KOPT-K1 (cell line): ENCODE results near the gene PAK1IP1.
"Not testable (repeated sequence)": the region's sequence is repeated elsewhere in the genome, so short reads cannot be mapped to it uniquely, and the experiment has no call there.

Experiments used
- H3K27ac ChIP-seq: fragments of 200-600 bp; sonication (generic); 2 replicates; pipeline ENCODE4 v1.5.1; 2016; ENCODE audit warnings: antibody characterized with exemption, mild to moderate bottlenecking, low read depth, low read length; ENCODE audit not compliant: poor library complexity, severe bottlenecking
- H3K36me3 ChIP-seq: fragments of 200-600 bp; sonication (generic); 2 replicates; pipeline ENCODE4 v1.5.1; 2017; ENCODE audit warnings: antibody characterized with exemption, mild to moderate bottlenecking, low read length, moderate library complexity; ENCODE audit not compliant: insufficient read depth
- H3K9me3 ChIP-seq: fragments of 200-600 bp; sonication (generic); 2 replicates; pipeline ENCODE4 v1.5.1; 2017; ENCODE audit warnings: antibody characterized with exemption, low read length, mild to moderate bottlenecking; ENCODE audit not compliant: insufficient read depth, poor library complexity, severe bottlenecking

PAK1IP1 gene

DNA sequence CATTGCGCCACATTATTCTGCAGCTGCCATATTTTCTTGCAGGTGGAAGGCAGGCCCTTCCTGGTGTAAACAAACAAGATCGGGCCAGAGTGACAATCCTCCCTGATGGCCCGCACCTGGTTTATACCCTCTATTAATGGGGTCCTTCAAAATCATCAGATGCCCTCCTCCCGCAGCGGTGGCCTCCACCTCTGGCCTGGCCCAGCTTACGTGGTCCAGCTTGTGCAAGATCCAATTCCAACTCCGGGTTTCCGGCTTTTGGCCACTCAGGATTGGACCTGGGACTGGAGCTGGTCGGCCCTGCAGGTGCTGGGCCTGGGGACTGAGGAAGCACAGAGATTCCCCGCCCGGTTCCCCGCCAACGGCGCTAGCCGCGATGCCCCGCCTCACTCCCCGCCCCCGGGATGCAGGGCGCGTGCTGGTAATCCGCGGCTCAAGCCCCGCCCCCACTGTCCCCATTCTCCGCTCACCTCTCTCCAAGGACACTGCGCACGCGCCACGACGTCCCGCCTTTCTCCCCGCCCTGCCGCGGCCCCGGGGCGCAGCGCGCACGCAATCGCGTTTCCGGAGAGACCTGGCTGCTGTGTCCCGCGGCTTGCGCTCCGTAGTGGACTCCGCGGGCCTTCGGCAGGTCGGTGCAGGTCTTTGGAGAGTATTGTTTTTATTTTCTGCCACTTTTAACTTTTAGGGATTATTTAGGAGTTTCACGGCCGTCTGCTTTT, 52.6 kb downstream of the PAK1IP1 start, which contains the start of gene TMEM14B:
TSS of gene TMEM14B (plus strand) at position 555 of the 722 bp plus-strand sequence. CDS start 1,441 bp downstream, outside the sequence.
- H3K27ac ChIP-seq = peak within 1 kb of the TSS; percentile 92
- peaks cover 28% of the 10 kb centered on the region for H3K36me3 ChIP-seq
- H3K9me3 ChIP-seq = no peaks in the 10 kb centered on the region

- H3K27ac ChIP-seq = no peak overlapping the region
- H3K9me3 ChIP-seq = no peaks in the 10 kb centered on the region
- H3K36me3 ChIP-seq = peaks cover 51% of the 10 kb centered on the region
Measured at GRCh38 chr6:10749734-10750133, 55.0 kb downstream of the PAK1IP1 start.

GRCh38 chr6:10750568-10750967, 55.8 kb downstream of the PAK1IP1 start:
- not testable (repeated sequence) for H3K27ac ChIP-seq, H3K9me3 ChIP-seq
- H3K36me3 ChIP-seq = peaks cover 60% of the 10 kb centered on the region

DNA sequence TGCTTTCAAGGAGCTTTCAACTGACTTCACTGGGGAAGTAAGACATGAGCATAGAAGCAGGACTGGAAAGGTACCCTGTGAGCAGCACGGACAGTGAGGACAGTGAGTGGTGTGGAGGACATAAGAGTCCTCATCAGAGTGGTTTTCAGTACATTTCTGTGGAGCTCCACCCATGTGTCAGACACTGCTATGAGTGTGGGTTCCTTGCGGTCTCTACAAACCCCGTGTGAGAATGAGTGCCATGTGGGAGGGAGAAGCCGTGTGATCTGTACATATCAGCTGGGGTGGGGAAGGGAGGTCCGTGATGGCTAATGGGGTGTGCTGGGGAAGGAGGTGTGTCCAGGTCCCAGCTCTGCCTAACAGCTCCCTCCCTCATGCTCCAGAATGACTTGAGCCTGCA, 57.0 kb downstream of the PAK1IP1 start:
- not testable (repeated sequence) for H3K9me3 ChIP-seq, H3K27ac ChIP-seq
- H3K36me3 ChIP-seq = peaks cover 71% of the 10 kb centered on the region

DNA sequence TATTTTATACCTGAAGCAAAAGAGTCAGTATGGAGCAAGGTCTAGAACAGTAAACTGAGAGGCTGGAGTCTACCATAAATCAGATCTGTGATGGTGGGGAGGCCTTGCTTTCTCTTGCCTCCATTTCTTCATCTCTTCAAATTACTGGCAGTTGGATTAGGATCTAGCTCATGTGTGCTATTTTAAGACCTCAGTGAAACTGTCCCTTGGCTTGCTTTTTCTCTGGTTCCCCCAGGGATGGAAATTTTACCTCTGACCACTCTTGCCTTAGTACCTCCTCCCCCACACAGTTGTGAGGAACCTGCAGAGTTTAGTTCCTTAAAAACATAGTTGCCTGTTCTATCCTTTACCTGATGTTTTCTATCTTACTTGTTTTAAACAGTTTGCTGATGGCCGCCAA, 61.3 kb downstream of the PAK1IP1 start:
- H3K27ac ChIP-seq = no peak overlapping the region
- H3K9me3 ChIP-seq = no peaks in the 10 kb centered on the region
- peaks cover 88% of the 10 kb centered on the region for H3K36me3 ChIP-seq
